ENCODE data around the gene FCHO2.

GRCh38 chr5:72951671-72952468 lies 4.0 kb upstream of the FCHO2 start:
- TF ChIP-seq CTCF (conservative IDR thresholded peaks at IDR 0.05; ENCODE audit: low read length) = no peak
- no peak for TF ChIP-seq EZH2phosphoT487 (IDR thresholded peaks at IDR 0.05; ENCODE audit: borderline replicate concordance)

All from Loucy (cell line).